Activated effector memory CD4-positive, alpha-beta T cell treated with anti-CD3 and anti-CD28 coated beads, Interleukin-2, amount 50 U/mL, for 16 hours (primary cell): ENCODE data around the gene MXRA8.
"Not testable (repeated sequence)": the region's sequence is repeated elsewhere in the genome, so short reads cannot be mapped to it uniquely, and the experiment has no call there.

Source experiments
- DNase-seq: peaks from one replicate; pipeline ENCODE4 v3.0.0-alpha.2; 2020

Gene MXRA8

GRCh38 chr1:1318777-1319645 is 39.3 kb downstream of the MXRA8 start:
- no peak for DNase-seq

- DNase-seq: no peak
Measured at GRCh38 chr1:1318131-1318652, 40.2 kb downstream of the MXRA8 start.

GRCh38 chr1:1317420-1317819 is 40.9 kb downstream of the MXRA8 start:
- no peak for DNase-seq

GRCh38 chr1:1316199-1316598 is 42.2 kb downstream of the MXRA8 start:
- DNase-seq: not testable (repeated sequence)

- no peak for DNase-seq
Measured at GRCh38 chr1:1315435-1315954, 42.9 kb downstream of the MXRA8 start.

- no peak for DNase-seq
Measured at GRCh38 chr1:1314678-1315335, 43.5 kb downstream of the MXRA8 start.

- no peak for DNase-seq
Measured at GRCh38 chr1:1314237-1314586, 44.1 kb downstream of the MXRA8 start.

GRCh38 chr1:1313500-1314236 is 44.7 kb downstream of the MXRA8 start:
- no peak for DNase-seq

- DNase-seq: no peak
Measured at GRCh38 chr1:1312450-1313314, 45.7 kb downstream of the MXRA8 start.

GRCh38 chr1:1311107-1312104 is 46.9 kb downstream of the MXRA8 start:
- DNase-seq: no peak

GRCh38 chr1:1310476-1311053 is 47.8 kb downstream of the MXRA8 start:
- no peak for DNase-seq

- no peak for DNase-seq
Measured at GRCh38 chr1:1310109-1310385, 48.3 kb downstream of the MXRA8 start.

GRCh38 chr1:1309251-1310108 is 48.9 kb downstream of the MXRA8 start:
- DNase-seq: no peak

- DNase-seq: no peak
Measured at GRCh38 chr1:1308756-1309250, 49.6 kb downstream of the MXRA8 start.

GRCh38 chr1:1307923-1308755 is 50.2 kb downstream of the MXRA8 start, which contains the start of the genes ACAP3 and PUSL1:
Gene ACAP3, minus strand, starts transcription at chr1:1307930. Its CDS starts 115 bp downstream, at chr1:1307815.
Gene PUSL1, plus strand, starts transcription at chr1:1308597. Its CDS starts 47 bp downstream, at chr1:1308644.
- peak; percentile 95 for DNase-seq

- DNase-seq: peak; percentile 75
Measured at GRCh38 chr1:1307261-1307922, 51.0 kb downstream of the MXRA8 start.

- no peak for DNase-seq
Measured at GRCh38 chr1:1306661-1307260, 51.6 kb downstream of the MXRA8 start.
